Peyer's patch (tissue), 4 donors: Measurements from ENCODE around the gene KCNA10. TPM values are rescaled to one million over a fixed set of nuclear protein-coding genes. Genes with fewer than 3 reads are reported as not detected.

Source experiments
- DNase-seq, 3 donors: peaks; one replicate each; pipeline ENCODE4 v3.0.0-alpha.2; 2017 to 2019
- H3K27ac ChIP-seq, 4 donors: fragments of 200-600 bp; sonication (generic); one replicate each; pipeline ENCODE4 v1.5.1; 2016 to 2019
- H3K27me3 ChIP-seq, 2 donors: fragments of 200-600 bp; sonication (generic); one replicate each; pipeline ENCODE4 v1.5.1; 2019
- H3K36me3 ChIP-seq, 3 donors: fragments of 200-600 bp; sonication (generic); one replicate each; pipeline ENCODE4 v1.5.1; 2016 to 2019
- H3K4me1 ChIP-seq, 4 donors: fragments of 200-600 bp; sonication (generic); one replicate each; pipeline ENCODE4 v1.5.1; 2016 to 2019
- H3K4me3 ChIP-seq, 4 donors: fragments of 200-600 bp; sonication (generic); 1 replicate in 3 of 4; 2 replicates in 1 of 4; pipeline ENCODE4 v1.5.1; 2016 to 2019; ENCODE audit warnings: mild to moderate bottlenecking in 1 of 4
- H3K9me3 ChIP-seq, 4 donors: fragments of 200-600 bp; sonication (generic); one replicate each; pipeline ENCODE4 v1.5.1; 2016 to 2019; ENCODE audit warnings: mild to moderate bottlenecking in 1 of 4
- CTCF ChIP-seq, 6 experiments: fragments of 450-650 bp in 4 of 6; fragments of 200-600 bp in 2 of 6; sonication (generic) in 1 of 6; IDR thresholded peaks; one replicate each; pipeline ENCODE4 v1.5.1; 2017 to 2019; ENCODE audit warnings: antibody characterized with exemption in 6 of 6, mild to moderate bottlenecking in 3 of 6, moderate library complexity in 1 of 6
- POLR2A ChIP-seq, 2 donors: fragments of 450-650 bp; IDR thresholded peaks; one replicate each; pipeline ENCODE4 v1.5.1; 2017; ENCODE audit warnings: antibody characterized with exemption in 2 of 2, mild to moderate bottlenecking in 2 of 2, moderate library complexity in 2 of 2
- total RNA-seq, 4 donors: library from RNA; depleted of rRNA; stranded (reverse); fragments of >200 nt; gene quantifications; one replicate each; pipeline ENCODE4 v1.1.0, GENCODE V29; 2016

The KCNA10 gene
- total RNA-seq, 4 donors from 2014 or later: not detected

- H3K4me3 ChIP-seq: no peak overlapping the region
- H3K4me1 ChIP-seq: peaks cover 0 to 5% (median 0%) of the 10 kb centered on the region in 4 donors
- no peaks in the 10 kb centered on the region for H3K27me3 ChIP-seq
- no peak overlapping the region for H3K27ac ChIP-seq
- no peaks in the 10 kb centered on the region for H3K9me3 ChIP-seq
- TF ChIP-seq POLR2A (IDR thresholded peaks at IDR 0.05) (no peak), CTCF (IDR thresholded peaks at IDR 0.05) (peak; percentile 18 to 55 (median 50))
- no peaks in the 10 kb centered on the region for H3K36me3 ChIP-seq
- peak; percentile 20 to 61 (median 55) for DNase-seq
These were observed 5.6 kb upstream of the KCNA10 start for GRCh38 chr1:110524311-110525248.

- Histone ChIP-seq H3K4me1 (peaks cover 0 to 5% (median 0%) of the 10 kb centered on the region in 4 donors), H3K9me3 (no peaks in the 10 kb centered on the region), H3K27me3 (no peaks in the 10 kb centered on the region), H3K27ac (no peak overlapping the region), H3K36me3 (no peaks in the 10 kb centered on the region), H3K4me3 (no peak overlapping the region)
- no peak for TF ChIP-seq CTCF (IDR thresholded peaks at IDR 0.05)
- TF ChIP-seq POLR2A (IDR thresholded peaks at IDR 0.05): no peak
- DNase-seq: no peak
These were observed 4.0 kb upstream of the KCNA10 start for GRCh38 chr1:110523011-110523410.

GRCh38 chr1:110522560-110522959, 3.6 kb upstream of the KCNA10 start:
- Histone ChIP-seq H3K9me3 (no peaks in the 10 kb centered on the region), H3K27me3 (no peaks in the 10 kb centered on the region), H3K4me1 (peaks cover 0 to 5% (median 0%) of the 10 kb centered on the region in 4 donors), H3K27ac (no peak overlapping the region), H3K36me3 (no peaks in the 10 kb centered on the region), H3K4me3 (no peak overlapping the region)
- TF ChIP-seq CTCF (IDR thresholded peaks at IDR 0.05): no peak
- no peak for TF ChIP-seq POLR2A (IDR thresholded peaks at IDR 0.05)
- no peak for DNase-seq

GRCh38 chr1:110520827-110521226, 1.9 kb upstream of the KCNA10 start:
- DNase-seq: no peak
- Histone ChIP-seq H3K27me3 (no peaks in the 10 kb centered on the region), H3K4me1 (peaks cover 0 to 5% (median 0%) of the 10 kb centered on the region in 4 donors)

GRCh38 chr1:110515891-110516290, 3.1 kb downstream of the KCNA10 start:
- H3K4me3 ChIP-seq: no peak overlapping the region
- no peaks in the 10 kb centered on the region for H3K4me1 ChIP-seq
- no peaks in the 10 kb centered on the region for H3K9me3 ChIP-seq
- H3K36me3 ChIP-seq: no peaks in the 10 kb centered on the region
- DNase-seq: no peak
- H3K27me3 ChIP-seq: no peaks in the 10 kb centered on the region
- no peak for TF ChIP-seq POLR2A (IDR thresholded peaks at IDR 0.05)
- no peak overlapping the region for H3K27ac ChIP-seq

More at GRCh38 chr1:110520827-110521226, 1.9 kb upstream of the KCNA10 start:
- TF ChIP-seq POLR2A (IDR thresholded peaks at IDR 0.05) (no peak), CTCF (IDR thresholded peaks at IDR 0.05) (no peak)
- no peaks in the 10 kb centered on the region for H3K36me3 ChIP-seq
- H3K27ac ChIP-seq: no peak overlapping the region
- no peak overlapping the region for H3K4me3 ChIP-seq
- H3K9me3 ChIP-seq: no peaks in the 10 kb centered on the region

- Histone ChIP-seq H3K4me3 (no peak overlapping the region), H3K9me3 (no peaks in the 10 kb centered on the region), H3K36me3 (no peaks in the 10 kb centered on the region), H3K27ac (no peak overlapping the region), H3K27me3 (no peaks in the 10 kb centered on the region), H3K4me1 (no peaks in the 10 kb centered on the region)
- DNase-seq: no peak
- TF ChIP-seq POLR2A (IDR thresholded peaks at IDR 0.05): no peak
- TF ChIP-seq CTCF (IDR thresholded peaks at IDR 0.05): no peak
These were observed 3.9 kb downstream of the KCNA10 start for GRCh38 chr1:110515041-110515440.
